Spleen (tissue), 11 donors: ENCODE data around the gene MED26. TPM values are rescaled to one million over a fixed set of nuclear protein-coding genes. Genes with fewer than 3 reads are reported as not detected.

Experiments
- DNase-seq: peaks from one replicate; pipeline ENCODE4 v3.0.0-alpha.2; 2020
- H3K27ac ChIP-seq, 8 donors: fragments of 200-600 bp; sonication (generic) in 7 of 8; 1 replicate in 4 of 8; 2 replicates in 4 of 8; pipeline versions ENCODE4 v1.5.0 to v1.8.0; 2016 to 2021; ENCODE audit warnings: inconsistent platforms in 4 of 8, mild to moderate bottlenecking in 4 of 8, moderate library complexity in 1 of 8
- H3K27me3 ChIP-seq, 7 donors: fragments of 200-600 bp; sonication (generic) in 6 of 7; replicated peaks in 1 of 7; 1 replicate in 4 of 7; 2 replicates in 3 of 7; pipeline versions ENCODE4 v1.5.0 to v1.8.0; 2016 to 2021; ENCODE audit warnings: inconsistent platforms in 3 of 7, mild to moderate bottlenecking in 1 of 7
- H3K36me3 ChIP-seq, 6 donors: fragments of 200-600 bp; sonication (generic) in 5 of 6; 1 replicate in 4 of 6; 2 replicates in 2 of 6; pipeline versions ENCODE4 v1.5.0 to v1.8.0; 2016 to 2021; ENCODE audit warnings: inconsistent platforms in 2 of 6
- H3K4me1 ChIP-seq, 6 donors: fragments of 200-600 bp; sonication (generic) in 5 of 6; 1 replicate in 3 of 6; 2 replicates in 3 of 6; pipeline versions ENCODE4 v1.5.0 to v1.8.0; 2016 to 2021; ENCODE audit warnings: inconsistent platforms in 3 of 6
- H3K4me3 ChIP-seq, 8 donors: fragments of 200-600 bp; sonication (generic) in 7 of 8; 1 replicate in 4 of 8; 2 replicates in 4 of 8; pipeline versions ENCODE4 v1.5.0 to v1.8.0; 2016 to 2021; ENCODE audit warnings: inconsistent platforms in 4 of 8, mild to moderate bottlenecking in 4 of 8, moderate library complexity in 2 of 8
- H3K9me3 ChIP-seq, 8 donors: fragments of 200-600 bp; sonication (generic) in 7 of 8; 1 replicate in 4 of 8; 2 replicates in 4 of 8; pipeline versions ENCODE4 v1.5.0 to v1.8.0; 2016 to 2021; ENCODE audit warnings: inconsistent platforms in 4 of 8
- CTCF ChIP-seq, 11 experiments: fragments of 200-600 bp in 7 of 11; fragments of 450-650 bp in 4 of 11; sonication (generic) in 4 of 11; IDR thresholded peaks in 8 of 11; conservative IDR thresholded peaks in 3 of 11; 1 replicate in 7 of 11; 2 replicates in 4 of 11; pipeline versions ENCODE4 v1.4.0 to v1.8.0; 2016 to 2021; ENCODE audit warnings: antibody characterized with exemption in 11 of 11, inconsistent platforms in 4 of 11, mild to moderate bottlenecking in 1 of 11
- POLR2A ChIP-seq, 3 donors: fragments of 450-650 bp; IDR thresholded peaks; one replicate each; pipeline ENCODE4 v1.5.1; 2017; ENCODE audit warnings: antibody characterized with exemption in 3 of 3, mild to moderate bottlenecking in 1 of 3
- POLR2AphosphoS5 ChIP-seq, 3 donors: sonication (generic); formaldehyde crosslinking; IDR thresholded peaks; one replicate each; pipeline ENCODE4 v1.5.1; 2017; ENCODE audit warnings: antibody characterized with exemption in 3 of 3
- WGBS, 5 donors: extraction: QIAGEN DNeasy Blood & Tissue Kit in 3 of 5; methylation state at CpG; one replicate each; pipeline versions ENCODE4 v1.1.5 to v1.1.7; 2013 to 2018; 5-methylcytosine and 5-hydroxymethylcytosine counted together
- intact Hi-C: fragments of 100-400 bp; cut with DNase I; formaldehyde crosslinking; loops from one replicate; pipeline ENCODE4 v1.15.0; 2023; ENCODE audit warnings: low total_unique reads
- polyA plus RNA-seq, 3 donors: library from polyadenylated mRNA; stranded (reverse); fragments of 200-250 nt; gene quantifications; one replicate each; pipeline ENCODE4 v1.2.1, GENCODE V29; 2013
- total RNA-seq, 7 donors: library from RNA; depleted of rRNA in 3 of 7; stranded (reverse); fragments of >200 nt in 3 of 7; fragmentation: NEBNext Ultra II Directional in 4 of 7; extraction: Animal tissue kit (Norgen Biotek cat#: 25700) in 4 of 7; gene quantifications; one replicate each; pipeline versions ENCODE4 v1.1.0 to v1.2.1, GENCODE V29; 2016 to 2021
- donor health status: healthy with polysubstance abuse.
- donor health status: DM: no; HTN: no; CAD: no; lungs with moderate emphysema.
- donor health status: DM: no; HTN: no; CAD: no.
- donor health status: Bipolar disorder and iron deficiency.
- donor health status: healthy.
- donor health status: DM: no; HTN: no; CAD: no.
- donor health status: DM: yes; HTN: yes; CAD: no.

MED26 gene
- total and polyA plus RNA-seq, 10 donors: 6.5 to 20.4 (median 15.7) TPM

- intact Hi-C loops: no loop called here
- H3K27ac ChIP-seq: peak overlapping the region; percentile 76 to 94 (median 86)
- peak; percentile 97 for DNase-seq
These were observed 43.5 kb downstream of the MED26 start for GRCh38 chr19:16584248-16585093.

GRCh38 chr19:16582486-16583261 is 45.3 kb downstream of the MED26 start:
- no peaks in the 10 kb centered on the region for H3K9me3 ChIP-seq
- no peak for TF ChIP-seq POLR2A (IDR thresholded peaks at IDR 0.05)
- TF ChIP-seq POLR2AphosphoS5 (IDR thresholded peaks at IDR 0.05): no peak
- no peak for TF ChIP-seq CTCF (IDR thresholded peaks at IDR 0.05 in 8 of 11, conservative IDR thresholded peaks at IDR 0.05 in 3 of 11)
- peaks cover 0 to 50% (median 16%) of the 10 kb centered on the region in 6 donors for H3K36me3 ChIP-seq
- H3K4me3 ChIP-seq: no peak overlapping the region
- no peak for DNase-seq
- intact Hi-C loops: no loop called here
- H3K4me1 ChIP-seq: peaks cover 68 to 100% (median 88%) of the 10 kb centered on the region in 6 donors
- H3K27me3 ChIP-seq: no peaks in the 10 kb centered on the region
- peak overlapping the region in 5 of 8 donors; percentile 83 to 94 (median 89) for H3K27ac ChIP-seq
- WGBS, 5 donors: 83 to 93% (median 88%) methylated on average over 8 to 10 of the region's 10 CpGs

More at GRCh38 chr19:16584248-16585093, 43.5 kb downstream of the MED26 start:
- peaks cover 82 to 100% (median 92%) of the 10 kb centered on the region in 6 donors for H3K4me1 ChIP-seq
- H3K4me3 ChIP-seq: peak overlapping the region; percentile 40 to 70 (median 44)
- H3K9me3 ChIP-seq: no peaks in the 10 kb centered on the region
- TF ChIP-seq POLR2AphosphoS5 (IDR thresholded peaks at IDR 0.05) (peak; percentile 93 to 97 (median 97)), POLR2A (IDR thresholded peaks at IDR 0.05) (peak; percentile 64 to 92 (median 77)), CTCF (IDR thresholded peaks at IDR 0.05 in 8 of 11, conservative IDR thresholded peaks at IDR 0.05 in 3 of 11) (no peak)
- H3K27me3 ChIP-seq: no peaks in the 10 kb centered on the region
- peaks cover 0 to 32% (median 0%) of the 10 kb centered on the region in 6 donors for H3K36me3 ChIP-seq
- WGBS, 5 donors: 1 to 5% (median 3%) methylated on average over 14 to 15 of the region's 15 CpGs

GRCh38 chr19:16581971-16582343 is 46.0 kb downstream of the MED26 start:
- no peaks in the 10 kb centered on the region for H3K9me3 ChIP-seq
- H3K36me3 ChIP-seq: peaks cover 0 to 57% (median 23%) of the 10 kb centered on the region in 6 donors
- H3K27ac ChIP-seq: peak overlapping the region in 4 of 8 donors; percentile 29 to 94 (median 88)
- DNase-seq: no peak
- peaks cover 66 to 100% (median 85%) of the 10 kb centered on the region in 6 donors for H3K4me1 ChIP-seq
- TF ChIP-seq CTCF (IDR thresholded peaks at IDR 0.05 in 8 of 11, conservative IDR thresholded peaks at IDR 0.05 in 3 of 11) (no peak), POLR2AphosphoS5 (IDR thresholded peaks at IDR 0.05) (no peak), POLR2A (IDR thresholded peaks at IDR 0.05) (no peak)
- no peaks in the 10 kb centered on the region for H3K27me3 ChIP-seq
- WGBS, 5 donors: 83 to 94% (median 88%) methylated on average over 5 to 6 of the region's 6 CpGs
- intact Hi-C loops: no loop called here
- H3K4me3 ChIP-seq: no peak overlapping the region
